ENCODE data around the gene SAYSD1.

- TF ChIP-seq CTCF (IDR thresholded peaks at IDR 0.05; ENCODE audit: borderline replicate concordance, extremely low read depth, low read length, poor library complexity, severe bottlenecking) (no peak), EZH2 (IDR thresholded peaks at IDR 0.05; ENCODE audit: borderline replicate concordance, low read depth, low read length, severe bottlenecking) (no peak)
Measured at GRCh38 chr6:39151211-39151610, 36.2 kb upstream of the SAYSD1 start.

Measured in DND-41 (cell line).